PC-9 (cell line): ENCODE results near the gene PLPP3.

Experiments
- EZH2 ChIP-seq: fragments of 200-600 bp; sonication (generic); IDR thresholded peaks from 2 replicates; pipeline ENCODE4 v1.8.0; 2017; ENCODE audit warnings: antibody characterized with exemption, low read depth
- TF ChIP-seq, protein P1 (sequence below): fragments of 200-600 bp; sonication (generic); conservative IDR thresholded peaks from 2 replicates; pipeline ENCODE4 v1.6.1; 2017; ENCODE audit warnings: mixed run types, antibody characterized with exemption, mild to moderate bottlenecking, moderate library complexity

DNA sequence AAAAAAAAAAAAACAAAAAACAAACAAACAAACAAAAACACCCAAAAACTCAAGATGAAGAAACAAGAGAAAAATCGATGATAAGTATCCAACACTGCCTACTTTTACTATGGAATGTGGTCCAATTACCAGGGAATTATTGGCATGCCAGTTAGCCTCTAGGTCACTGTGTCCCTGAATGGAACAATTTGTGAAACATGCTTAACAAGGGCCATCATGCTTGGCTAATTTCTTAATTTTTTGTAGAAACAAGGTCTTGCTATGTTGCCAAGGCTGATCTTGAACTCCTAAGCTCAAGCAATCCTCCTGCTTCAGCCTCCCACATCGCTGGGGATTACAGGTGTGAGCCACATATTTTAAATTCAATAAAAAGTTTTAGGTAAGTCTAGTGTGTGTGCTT is 23.9 kb downstream of the PLPP3 start:
- TF ChIP-seq, protein P1, sequence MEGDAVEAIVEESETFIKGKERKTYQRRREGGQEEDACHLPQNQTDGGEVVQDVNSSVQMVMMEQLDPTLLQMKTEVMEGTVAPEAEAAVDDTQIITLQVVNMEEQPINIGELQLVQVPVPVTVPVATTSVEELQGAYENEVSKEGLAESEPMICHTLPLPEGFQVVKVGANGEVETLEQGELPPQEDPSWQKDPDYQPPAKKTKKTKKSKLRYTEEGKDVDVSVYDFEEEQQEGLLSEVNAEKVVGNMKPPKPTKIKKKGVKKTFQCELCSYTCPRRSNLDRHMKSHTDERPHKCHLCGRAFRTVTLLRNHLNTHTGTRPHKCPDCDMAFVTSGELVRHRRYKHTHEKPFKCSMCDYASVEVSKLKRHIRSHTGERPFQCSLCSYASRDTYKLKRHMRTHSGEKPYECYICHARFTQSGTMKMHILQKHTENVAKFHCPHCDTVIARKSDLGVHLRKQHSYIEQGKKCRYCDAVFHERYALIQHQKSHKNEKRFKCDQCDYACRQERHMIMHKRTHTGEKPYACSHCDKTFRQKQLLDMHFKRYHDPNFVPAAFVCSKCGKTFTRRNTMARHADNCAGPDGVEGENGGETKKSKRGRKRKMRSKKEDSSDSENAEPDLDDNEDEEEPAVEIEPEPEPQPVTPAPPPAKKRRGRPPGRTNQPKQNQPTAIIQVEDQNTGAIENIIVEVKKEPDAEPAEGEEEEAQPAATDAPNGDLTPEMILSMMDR, result no peak
- no peak for TF ChIP-seq EZH2
